HG02610 (cell line): Measurements from ENCODE around the gene NTM.

Experiments
- ATAC-seq: cut with Tn5 transposase; IDR thresholded peaks from one replicate; pipeline ENCODE4 v1.9.1; 2021; ENCODE audit warnings: mild to moderate bottlenecking, moderate library complexity; ENCODE audit not compliant: unreplicated experiment

Gene NTM

GRCh38 chr11:131809203-131809918, 438.9 kb downstream of the NTM start:
- ATAC-seq = no peak

GRCh38 chr11:131810541-131810940, 440.1 kb downstream of the NTM start:
- ATAC-seq = no peak

DNA sequence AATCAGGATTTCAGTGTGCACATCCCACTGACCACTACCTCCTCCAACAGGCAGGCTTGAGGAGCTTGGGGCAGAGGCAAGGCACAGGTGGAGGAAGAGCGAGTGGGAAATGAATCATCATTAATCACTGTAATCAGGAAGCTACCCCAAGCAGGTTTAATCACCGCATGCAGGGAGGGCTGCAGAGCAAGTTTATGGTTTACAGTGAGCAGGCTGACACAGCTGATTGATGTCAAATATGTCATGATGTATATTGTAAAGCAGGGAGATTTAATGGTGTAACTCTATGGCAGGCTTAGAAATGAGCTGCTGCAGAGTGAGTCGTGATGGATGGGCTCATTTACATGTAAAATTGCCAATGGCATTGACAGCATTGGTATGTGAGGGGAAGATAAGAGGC, 441.0 kb downstream of the NTM start:
- ATAC-seq = no peak

DNA sequence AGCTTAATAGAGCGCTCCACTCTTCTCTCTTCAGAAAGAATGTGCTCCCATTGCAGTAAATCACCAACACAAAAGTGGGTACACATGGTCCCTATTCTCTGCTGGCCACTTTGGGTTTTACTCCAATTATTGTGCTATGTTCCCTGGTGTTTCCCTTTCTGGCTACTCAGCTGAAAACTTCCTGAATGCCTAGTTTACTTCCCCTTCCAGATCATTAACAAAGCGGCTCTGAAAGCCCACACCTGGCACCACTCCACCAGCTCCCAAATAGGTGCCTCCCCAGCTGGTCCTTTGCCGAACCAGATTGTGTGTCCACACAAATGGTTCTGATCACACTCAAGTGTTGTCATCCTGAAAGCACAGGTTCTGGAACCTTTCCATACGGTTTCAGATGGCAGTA, 443.7 kb downstream of the NTM start:
- no peak for ATAC-seq

GRCh38 chr11:131815590-131815989, 445.2 kb downstream of the NTM start:
- no peak for ATAC-seq

GRCh38 chr11:131816051-131816450, 445.6 kb downstream of the NTM start:
- ATAC-seq = no peak

DNA sequence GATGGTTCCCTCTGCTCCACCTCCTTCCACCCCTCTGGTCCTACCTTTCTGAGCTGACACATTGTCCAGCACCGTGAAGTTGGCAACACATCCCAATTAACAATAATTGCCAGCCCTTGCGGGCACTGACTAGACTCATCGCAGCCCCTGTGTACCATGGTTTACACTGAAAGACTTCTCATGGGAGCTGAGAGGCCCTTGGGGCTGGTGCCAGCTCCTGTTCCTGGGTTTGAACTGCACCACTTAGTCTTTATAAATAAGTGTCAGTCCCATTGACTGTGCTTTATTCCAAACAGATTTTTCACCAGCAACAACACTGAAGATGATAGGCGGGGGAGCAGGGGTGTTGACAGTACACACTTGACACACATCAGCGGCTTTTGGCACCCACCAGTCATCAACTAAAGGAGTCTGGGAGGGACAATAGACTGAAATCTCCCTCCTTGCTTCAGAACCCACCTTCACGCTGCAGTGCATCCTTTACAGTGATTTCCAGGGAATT, 447.3 kb downstream of the NTM start:
- ATAC-seq = no peak

DNA sequence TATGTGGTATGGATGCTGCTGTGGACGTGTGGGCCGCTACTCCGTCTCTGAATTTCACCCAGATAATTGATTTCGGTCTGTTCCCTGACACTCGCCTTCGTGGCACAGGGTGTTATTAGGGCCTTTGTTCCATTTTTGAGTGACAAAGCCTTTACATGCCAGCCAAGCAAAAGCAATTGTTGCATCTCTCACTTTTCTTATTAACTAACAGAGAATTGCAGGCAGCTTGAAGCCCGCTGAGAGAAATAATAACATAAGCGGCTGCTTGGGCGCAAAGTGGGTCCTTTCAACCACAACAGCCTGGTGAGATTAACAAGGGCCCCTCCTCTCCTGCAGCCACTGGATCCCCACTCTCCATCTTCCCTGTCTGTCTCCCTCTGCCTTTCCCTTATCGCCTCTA, 449.4 kb downstream of the NTM start:
- no peak for ATAC-seq

DNA sequence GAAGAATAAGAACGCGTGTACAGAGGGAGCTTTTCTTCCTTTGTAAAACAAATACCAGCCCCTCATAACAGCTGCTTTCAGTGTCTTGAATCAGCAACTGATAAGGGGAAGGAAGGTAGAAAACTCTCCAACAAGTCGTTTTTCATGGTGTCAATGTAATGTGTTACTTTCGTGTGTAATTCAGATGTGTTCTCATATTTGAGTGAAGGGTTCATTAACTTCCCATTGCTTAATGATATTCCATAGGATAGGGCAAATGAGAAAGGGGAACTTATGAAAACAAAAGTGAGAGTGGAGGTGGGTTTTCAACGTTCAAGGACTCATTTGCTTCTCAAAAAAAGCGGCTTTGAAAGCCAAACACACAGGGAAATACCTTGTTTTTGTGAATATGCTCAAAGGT, 452.1 kb downstream of the NTM start:
- no peak for ATAC-seq

DNA sequence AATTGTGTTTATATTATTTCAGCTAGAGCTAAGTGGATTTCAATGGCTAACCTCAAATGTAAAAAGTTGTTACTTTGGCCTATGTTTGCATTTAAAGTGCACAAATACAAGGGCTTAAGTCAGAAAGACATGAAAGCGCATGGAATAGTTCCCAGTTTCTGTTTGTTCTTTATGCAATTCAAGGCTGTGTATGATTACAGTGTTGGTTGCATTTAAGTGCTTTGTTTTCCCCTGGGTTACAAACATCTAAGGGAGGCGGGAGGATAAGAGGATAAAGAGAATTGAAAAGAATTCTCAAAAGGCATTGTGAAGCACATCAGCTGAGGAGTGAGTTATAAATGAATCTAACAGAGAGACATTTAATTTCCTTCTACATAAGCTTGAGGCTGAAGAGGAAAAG, 453.4 kb downstream of the NTM start:
- no peak for ATAC-seq

- ATAC-seq = no peak
Observed at GRCh38 chr11:131824771-131825170, 454.4 kb downstream of the NTM start.

- ATAC-seq = no peak
Observed at GRCh38 chr11:131827430-131827829, 457.0 kb downstream of the NTM start.

GRCh38 chr11:131829725-131830124, 459.3 kb downstream of the NTM start:
- no peak for ATAC-seq

- no peak for ATAC-seq
Observed at GRCh38 chr11:131832079-131832478, 461.7 kb downstream of the NTM start.

GRCh38 chr11:131833366-131833765, 463.0 kb downstream of the NTM start:
- no peak for ATAC-seq

DNA sequence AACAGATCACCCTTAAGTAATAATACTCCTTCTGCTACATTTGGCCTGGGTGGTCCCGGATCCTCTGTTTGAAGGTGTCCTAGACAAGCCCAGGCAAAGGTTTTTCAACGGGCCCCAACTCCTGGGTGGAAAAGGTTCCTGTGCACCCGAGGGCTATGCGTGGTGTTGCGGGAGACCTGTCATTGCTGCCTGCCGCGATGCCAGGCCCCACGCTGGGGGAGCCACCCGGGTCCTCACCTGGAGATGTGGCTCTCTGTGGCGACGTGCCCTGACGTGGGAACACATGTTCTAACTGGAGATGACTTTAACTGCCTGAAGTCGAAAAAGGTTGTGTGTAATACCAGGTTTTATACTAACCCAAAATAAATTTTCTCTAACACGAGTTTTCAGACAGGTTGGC, 467.1 kb downstream of the NTM start:
- no peak for ATAC-seq

DNA sequence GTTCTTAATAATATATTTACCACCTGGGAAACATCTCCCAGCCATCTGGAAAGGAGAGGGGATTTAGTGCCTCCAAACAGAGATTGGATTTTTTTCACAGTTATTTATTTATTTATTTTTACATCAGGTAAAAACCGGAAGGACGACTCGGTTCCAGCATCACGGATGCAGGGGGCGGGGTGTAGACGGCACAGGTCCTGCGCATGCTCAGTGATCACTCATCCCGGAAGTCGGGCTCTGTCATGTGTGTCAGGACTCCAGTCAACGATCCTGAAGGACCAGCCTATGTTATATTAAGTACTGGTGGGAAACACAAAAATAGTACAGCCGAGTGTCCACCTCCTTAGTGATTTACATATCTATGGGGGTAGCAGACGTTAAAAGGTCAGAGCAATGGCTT, 467.6 kb downstream of the NTM start:
- no peak for ATAC-seq

GRCh38 chr11:131839326-131839725, 468.9 kb downstream of the NTM start:
- no peak for ATAC-seq

DNA sequence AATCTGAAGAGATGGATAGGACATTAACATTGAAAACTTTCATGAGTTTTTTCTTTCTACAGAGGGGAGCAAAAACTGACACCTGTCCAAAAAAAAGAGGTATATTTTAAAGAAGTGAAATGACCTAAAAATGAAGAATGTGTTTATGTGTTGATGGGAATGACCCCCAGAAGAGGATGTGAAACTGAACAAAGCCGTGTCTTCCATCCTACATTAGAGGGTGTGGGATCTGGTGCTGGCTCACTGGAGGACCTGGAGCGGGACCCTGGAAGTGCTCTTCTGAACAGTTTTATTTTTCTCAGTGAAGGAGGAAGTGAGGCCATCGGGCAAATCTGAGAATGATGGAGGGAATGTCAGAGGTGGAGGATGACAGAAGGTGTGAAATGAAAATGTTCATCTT, 470.1 kb downstream of the NTM start:
- no peak for ATAC-seq

DNA sequence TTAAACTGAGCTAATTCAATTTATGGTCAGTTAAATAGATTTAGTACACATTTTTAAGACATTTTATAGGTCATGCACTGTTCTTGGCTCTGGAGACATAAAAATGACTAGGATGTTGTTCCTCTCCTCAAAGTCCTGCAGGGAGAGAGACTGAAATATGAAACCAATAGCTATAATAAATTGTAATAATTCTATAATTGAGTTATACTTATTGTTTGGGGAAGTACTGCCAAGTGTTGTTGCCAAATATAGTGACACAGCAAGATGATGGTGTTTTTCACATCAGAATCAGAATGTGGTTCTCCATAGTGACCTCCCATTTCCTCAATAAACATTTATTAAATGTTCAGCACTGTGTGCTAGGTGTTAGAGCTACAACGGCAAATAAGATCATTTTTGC, 470.6 kb downstream of the NTM start:
- no peak for ATAC-seq

DNA sequence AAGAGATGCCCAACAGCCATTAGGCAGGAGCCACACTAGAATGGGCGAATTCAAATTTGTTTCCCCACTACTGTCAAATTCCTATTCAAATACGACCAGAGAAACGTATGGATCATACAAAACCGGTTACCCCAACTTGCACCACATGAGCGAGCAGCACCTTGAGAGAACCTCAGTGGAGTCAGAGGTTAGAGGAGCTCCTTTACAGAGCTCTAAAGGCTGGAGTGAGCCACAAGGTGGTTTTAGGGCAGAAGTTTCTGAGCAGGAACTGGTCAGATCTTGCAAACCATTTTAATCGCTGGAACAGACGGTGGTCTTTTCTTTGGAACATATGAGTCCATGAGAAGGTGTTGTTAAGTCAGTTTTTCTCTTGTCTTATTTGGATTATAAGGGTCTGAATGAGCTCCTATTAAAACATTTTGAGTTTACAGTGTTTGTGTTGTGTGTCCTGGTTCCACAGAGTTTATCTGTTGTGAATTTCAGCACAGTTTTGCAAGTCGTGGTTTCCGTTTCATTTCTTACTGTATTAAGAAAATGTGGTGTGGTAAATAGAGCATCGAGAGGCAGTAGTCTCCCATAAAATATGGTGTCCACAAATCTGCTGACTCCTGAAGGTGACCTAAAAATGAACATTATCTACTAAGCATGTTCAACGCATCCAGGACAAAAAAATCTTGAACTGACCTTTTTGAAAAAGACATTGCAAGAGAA, 471.7 kb downstream of the NTM start:
- ATAC-seq = no peak

- no peak for ATAC-seq
Observed at GRCh38 chr11:131845255-131845654, 474.8 kb downstream of the NTM start.

DNA sequence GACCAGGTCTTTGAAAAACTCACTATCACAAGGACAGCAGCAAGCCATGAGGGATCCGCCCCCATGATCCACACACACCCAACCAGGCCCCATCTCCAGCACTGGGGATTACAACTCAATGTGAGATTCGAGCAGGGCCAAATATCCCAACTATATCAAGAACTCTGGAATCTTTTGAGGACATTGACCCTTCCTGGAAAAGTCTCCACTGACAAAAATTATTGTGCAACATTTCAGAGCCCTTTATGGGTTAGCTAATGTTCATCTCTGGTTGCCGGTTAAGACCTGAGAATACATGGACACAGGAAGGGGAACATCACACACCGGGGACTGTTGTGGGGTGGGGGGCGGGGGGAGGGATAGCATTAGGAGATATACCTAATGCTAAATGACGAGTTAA, 479.1 kb downstream of the NTM start:
- no peak for ATAC-seq
